Dendritic cell treated with granulocyte-macrophage colony-stimulating factor and Interleukin-4, amounts not matched to agents 40 ng/mL and 50 ng/mL, for 4 days (primary cell): ENCODE data around the gene ZFAND4.
"Not testable (repeated sequence)": the region's sequence is repeated elsewhere in the genome, so short reads cannot be mapped to it uniquely, and the experiment has no call there.

Source experiments
- H3K27ac Mint-ChIP-seq: one replicate; pipeline ENCODE4 v1.8.0; 2022; ENCODE audit warnings: mild to moderate bottlenecking, mixed read lengths
- H3K27me3 Mint-ChIP-seq: one replicate; pipeline ENCODE4 v1.8.0; 2022; ENCODE audit warnings: mild to moderate bottlenecking, mixed read lengths
- H3K36me3 Mint-ChIP-seq: one replicate; pipeline ENCODE4 v1.8.0; 2022; ENCODE audit warnings: low read depth, mixed read lengths
- H3K4me1 Mint-ChIP-seq: one replicate; pipeline ENCODE4 v1.8.0; 2022; ENCODE audit warnings: low read depth, mixed read lengths
- H3K4me3 Mint-ChIP-seq: one replicate; pipeline ENCODE4 v1.8.0; 2022; ENCODE audit warnings: mild to moderate bottlenecking, moderate library complexity, mixed read lengths
- H3K9me3 Mint-ChIP-seq: one replicate; pipeline ENCODE4 v1.8.0; 2022; ENCODE audit warnings: mixed read lengths
- intact Hi-C: fragments of 100-400 bp; cut with micrococcal nuclease; formaldehyde crosslinking; loops from one replicate; pipeline ENCODE4 v1.15.0; 2022

The ZFAND4 gene

GRCh38 chr10:45655219-45655618, 17.4 kb downstream of the ZFAND4 start:
- Mint-ChIP-seq H3K9me3 (peaks cover 11% of the 10 kb centered on the region), H3K27me3 (no peaks in the 10 kb centered on the region), H3K4me3 (no peak overlapping the region), H3K36me3 (peaks cover 20% of the 10 kb centered on the region), H3K27ac (no peak overlapping the region), H3K4me1 (no peaks in the 10 kb centered on the region)
- intact Hi-C loops = no loop called here

GRCh38 chr10:45654753-45655141, 17.8 kb downstream of the ZFAND4 start:
- peaks cover 15% of the 10 kb centered on the region for H3K36me3 Mint-ChIP-seq
- intact Hi-C loops = not testable (repeated sequence)

GRCh38 chr10:45653454-45653853, 19.1 kb downstream of the ZFAND4 start:
- peaks cover 10% of the 10 kb centered on the region for H3K36me3 Mint-ChIP-seq
- intact Hi-C loops = no loop called here
- no peaks in the 10 kb centered on the region for H3K27me3 Mint-ChIP-seq
- no peaks in the 10 kb centered on the region for H3K4me1 Mint-ChIP-seq
- no peak overlapping the region for H3K27ac Mint-ChIP-seq
- H3K4me3 Mint-ChIP-seq = no peak overlapping the region
- no peaks in the 10 kb centered on the region for H3K9me3 Mint-ChIP-seq

More at GRCh38 chr10:45654753-45655141, 17.8 kb downstream of the ZFAND4 start:
- H3K4me1 Mint-ChIP-seq, H3K9me3 Mint-ChIP-seq, H3K27me3 Mint-ChIP-seq, H3K4me3 Mint-ChIP-seq, H3K27ac Mint-ChIP-seq: not testable (repeated sequence)

GRCh38 chr10:45652511-45652910, 20.1 kb downstream of the ZFAND4 start:
- intact Hi-C loops = no loop called here
- H3K4me1 Mint-ChIP-seq = no peaks in the 10 kb centered on the region
- peaks cover 11% of the 10 kb centered on the region for H3K36me3 Mint-ChIP-seq
- H3K4me3 Mint-ChIP-seq = no peak overlapping the region
- no peaks in the 10 kb centered on the region for H3K9me3 Mint-ChIP-seq
- no peak overlapping the region for H3K27ac Mint-ChIP-seq
- H3K27me3 Mint-ChIP-seq = no peaks in the 10 kb centered on the region

- H3K27me3 Mint-ChIP-seq = no peaks in the 10 kb centered on the region
- peaks cover 16% of the 10 kb centered on the region for H3K36me3 Mint-ChIP-seq
- no peak overlapping the region for H3K4me3 Mint-ChIP-seq
- H3K27ac Mint-ChIP-seq = no peak overlapping the region
- no peaks in the 10 kb centered on the region for H3K9me3 Mint-ChIP-seq
- intact Hi-C loops = no loop called here
- H3K4me1 Mint-ChIP-seq = no peaks in the 10 kb centered on the region
Measured at GRCh38 chr10:45649296-45649695, 23.3 kb downstream of the ZFAND4 start.

GRCh38 chr10:45647118-45647517, 25.5 kb downstream of the ZFAND4 start:
- intact Hi-C loops = no loop called here
- H3K27ac Mint-ChIP-seq = no peak overlapping the region
- no peak overlapping the region for H3K4me3 Mint-ChIP-seq
- no peaks in the 10 kb centered on the region for H3K4me1 Mint-ChIP-seq
- peaks cover 16% of the 10 kb centered on the region for H3K36me3 Mint-ChIP-seq
- no peaks in the 10 kb centered on the region for H3K27me3 Mint-ChIP-seq
- no peaks in the 10 kb centered on the region for H3K9me3 Mint-ChIP-seq

- H3K4me3 Mint-ChIP-seq = no peak overlapping the region
- no peak overlapping the region for H3K27ac Mint-ChIP-seq
Measured at GRCh38 chr10:45646384-45647050, 26.1 kb downstream of the ZFAND4 start.

GRCh38 chr10:45644527-45644926, 28.0 kb downstream of the ZFAND4 start:
- no peak overlapping the region for H3K27ac Mint-ChIP-seq
- H3K9me3 Mint-ChIP-seq = no peaks in the 10 kb centered on the region
- no peak overlapping the region for H3K4me3 Mint-ChIP-seq
- H3K27me3 Mint-ChIP-seq = no peaks in the 10 kb centered on the region
- H3K36me3 Mint-ChIP-seq = peaks cover 22% of the 10 kb centered on the region
- H3K4me1 Mint-ChIP-seq = no peaks in the 10 kb centered on the region
- intact Hi-C loops = no loop called here

More at GRCh38 chr10:45646384-45647050, 26.1 kb downstream of the ZFAND4 start:
- no peaks in the 10 kb centered on the region for H3K27me3 Mint-ChIP-seq
- H3K9me3 Mint-ChIP-seq = no peaks in the 10 kb centered on the region
- H3K36me3 Mint-ChIP-seq = peaks cover 16% of the 10 kb centered on the region
- intact Hi-C loops = no loop called here
- H3K4me1 Mint-ChIP-seq = no peaks in the 10 kb centered on the region

- Mint-ChIP-seq H3K27ac (no peak overlapping the region), H3K4me1 (no peaks in the 10 kb centered on the region), H3K9me3 (no peaks in the 10 kb centered on the region), H3K36me3 (peaks cover 18% of the 10 kb centered on the region), H3K4me3 (no peak overlapping the region), H3K27me3 (no peaks in the 10 kb centered on the region)
- intact Hi-C loops = no loop called here
Measured at GRCh38 chr10:45640941-45641340, 31.6 kb downstream of the ZFAND4 start.

- H3K27me3 Mint-ChIP-seq = no peaks in the 10 kb centered on the region
- H3K4me3 Mint-ChIP-seq = no peak overlapping the region
- no peak overlapping the region for H3K27ac Mint-ChIP-seq
- peaks cover 18% of the 10 kb centered on the region for H3K36me3 Mint-ChIP-seq
- H3K4me1 Mint-ChIP-seq = no peaks in the 10 kb centered on the region
- intact Hi-C loops = no loop called here
- H3K9me3 Mint-ChIP-seq = no peaks in the 10 kb centered on the region
Measured at GRCh38 chr10:45640049-45640448, 32.5 kb downstream of the ZFAND4 start.

GRCh38 chr10:45627412-45628048, 45.0 kb downstream of the ZFAND4 start:
- H3K4me3 Mint-ChIP-seq = no peak overlapping the region
- H3K27ac Mint-ChIP-seq = no peak overlapping the region
- intact Hi-C loops = no loop called here
- H3K36me3 Mint-ChIP-seq = peaks cover 12% of the 10 kb centered on the region
- H3K4me1 Mint-ChIP-seq = no peaks in the 10 kb centered on the region
- H3K9me3 Mint-ChIP-seq = no peaks in the 10 kb centered on the region
- no peaks in the 10 kb centered on the region for H3K27me3 Mint-ChIP-seq

GRCh38 chr10:45625879-45626278, 46.7 kb downstream of the ZFAND4 start:
- H3K27ac Mint-ChIP-seq = no peak overlapping the region
- H3K4me1 Mint-ChIP-seq = no peaks in the 10 kb centered on the region
- no peak overlapping the region for H3K4me3 Mint-ChIP-seq
- intact Hi-C loops = no loop called here
- H3K9me3 Mint-ChIP-seq = no peaks in the 10 kb centered on the region
- H3K27me3 Mint-ChIP-seq = no peaks in the 10 kb centered on the region
- peaks cover 18% of the 10 kb centered on the region for H3K36me3 Mint-ChIP-seq

- Mint-ChIP-seq H3K27me3 (no peaks in the 10 kb centered on the region), H3K27ac (no peak overlapping the region), H3K4me3 (no peak overlapping the region), H3K36me3 (peaks cover 19% of the 10 kb centered on the region), H3K4me1 (no peaks in the 10 kb centered on the region), H3K9me3 (no peaks in the 10 kb centered on the region)
- intact Hi-C loops = no loop called here
Measured at GRCh38 chr10:45624724-45625123, 47.8 kb downstream of the ZFAND4 start.

- Mint-ChIP-seq H3K27me3 (no peaks in the 10 kb centered on the region), H3K4me1 (no peaks in the 10 kb centered on the region), H3K4me3 (no peak overlapping the region), H3K9me3 (no peaks in the 10 kb centered on the region), H3K36me3 (peaks cover 18% of the 10 kb centered on the region), H3K27ac (no peak overlapping the region)
- intact Hi-C loops = no loop called here
Measured at GRCh38 chr10:45614869-45615268, 57.7 kb downstream of the ZFAND4 start.

- Mint-ChIP-seq H3K9me3 (no peaks in the 10 kb centered on the region), H3K4me1 (peaks cover 3% of the 10 kb centered on the region), H3K4me3 (no peak overlapping the region), H3K27ac (no peak overlapping the region), H3K27me3 (no peaks in the 10 kb centered on the region), H3K36me3 (peaks cover 18% of the 10 kb centered on the region)
- intact Hi-C loops = no loop called here
Measured at GRCh38 chr10:45612741-45613140, 59.8 kb downstream of the ZFAND4 start.
